Activated CD8-positive, alpha-beta T cell treated with anti-CD3 and anti-CD28 coated beads for 36 hours (primary cell): ENCODE results near the gene ESRRB. TPM values are rescaled to one million over a fixed set of nuclear protein-coding genes. Genes with fewer than 3 reads are reported as not detected.

Source experiments
- ATAC-seq: fragments of 200-7000 bp; cut with Tn5 transposase; one replicate; pipeline ENCODE4 v1.10.0; 2021; ENCODE audit warnings: mild to moderate bottlenecking, moderate library complexity
- CTCF ChIA-PET: fragments of 350-600 bp; sonication (Branson Sonifier 250); formaldehyde crosslinking; loops from one replicate; lab custom pipeline; 2021; ENCODE audit warnings: antibody characterized with exemption; lab: Charles Lee
- POLR2A ChIA-PET: fragments of 350-600 bp; sonication (Branson Sonifier 250); formaldehyde crosslinking; loops from one replicate; lab custom pipeline; 2021; ENCODE audit warnings: antibody characterized with exemption; lab: Charles Lee
- DNase-seq: peaks from one replicate; pipeline ENCODE4 v3.0.0-alpha.2; 2020
- H3K27ac Mint-ChIP-seq: one replicate; pipeline ENCODE4 v1.8.0; 2021; ENCODE audit warnings: mild to moderate bottlenecking, mixed read lengths
- H3K27me3 Mint-ChIP-seq: one replicate; pipeline ENCODE4 v1.8.0; 2021; ENCODE audit warnings: mixed read lengths
- H3K36me3 Mint-ChIP-seq: one replicate; pipeline ENCODE4 v1.8.0; 2021; ENCODE audit warnings: low read depth, mixed read lengths
- H3K4me1 Mint-ChIP-seq: one replicate; pipeline ENCODE4 v1.8.0; 2021; ENCODE audit warnings: low read depth, mixed read lengths
- H3K4me3 Mint-ChIP-seq: one replicate; pipeline ENCODE4 v1.8.0; 2021; ENCODE audit warnings: mild to moderate bottlenecking, moderate library complexity, mixed read lengths
- H3K9me3 Mint-ChIP-seq: one replicate; pipeline ENCODE4 v1.8.0; 2021; ENCODE audit warnings: mixed read lengths
- CTCF ChIP-seq: fragments of 200-600 bp; IDR thresholded peaks from one replicate; pipeline ENCODE4 v1.8.0; 2022; ENCODE audit warnings: antibody characterized with exemption, mild to moderate bottlenecking
- intact Hi-C: fragments of 100-400 bp; cut with micrococcal nuclease; formaldehyde crosslinking; loops from one replicate; pipeline ENCODE4 v1.10.0; 2022
- total RNA-seq, 2 experiments: library from RNA; stranded (reverse); gene quantifications; one replicate each; pipeline ENCODE4 v1.2.3, GENCODE V29; 2021

Gene ESRRB
- total RNA-seq, 2 experiments from 2014 or later: 0.18 to 0.27 TPM

GRCh38 chr14:76343386-76343785 lies 32.6 kb upstream of the ESRRB start:
- ATAC-seq (no peak), DNase-seq (no peak)
- no peak overlapping the region for H3K4me3 Mint-ChIP-seq
- peaks cover 3% of the 10 kb centered on the region for H3K9me3 Mint-ChIP-seq
- POLR2A ChIA-PET: no interaction called here
- no peaks in the 10 kb centered on the region for H3K4me1 Mint-ChIP-seq
- no peak overlapping the region for H3K27ac Mint-ChIP-seq
- H3K27me3 Mint-ChIP-seq: peaks cover 2% of the 10 kb centered on the region
- CTCF ChIA-PET: interaction anchor here (1.2 kb wide), 1 partner anchor 9 kb away, joined by 9 read pairs; no protein-coding TSS in a partner anchor
- H3K36me3 Mint-ChIP-seq: no peaks in the 10 kb centered on the region
- intact Hi-C loops: no loop called here
- no peak for TF ChIP-seq CTCF

- Mint-ChIP-seq H3K27ac (no peak overlapping the region), H3K9me3 (peaks cover 3% of the 10 kb centered on the region), H3K27me3 (peaks cover 7% of the 10 kb centered on the region), H3K4me3 (no peak overlapping the region), H3K4me1 (no peaks in the 10 kb centered on the region), H3K36me3 (no peaks in the 10 kb centered on the region)
- TF ChIP-seq CTCF: no peak
- CTCF ChIA-PET: interaction anchor here (2.0 kb wide), 1 partner anchor 296 kb away, joined by 6 read pairs; no protein-coding TSS in a partner anchor
- intact Hi-C loops: no loop called here
- no peak for ATAC-seq
- POLR2A ChIA-PET: no interaction called here
- no peak for DNase-seq
These were observed 29.4 kb upstream of the ESRRB start for GRCh38 chr14:76346391-76347160.

GRCh38 chr14:76348898-76349297 lies 27.0 kb upstream of the ESRRB start:
- no peak for TF ChIP-seq CTCF
- no peaks in the 10 kb centered on the region for H3K9me3 Mint-ChIP-seq
- H3K36me3 Mint-ChIP-seq: no peaks in the 10 kb centered on the region
- no peaks in the 10 kb centered on the region for H3K4me1 Mint-ChIP-seq
- intact Hi-C loops: no loop called here
- DNase-seq: no peak
- ATAC-seq: no peak
- ChIA-PET CTCF (interaction anchor here (7.6 kb wide), 1 partner anchor 296 kb away, joined by 108 read pairs; no protein-coding TSS in a partner anchor), POLR2A (no interaction called here)
- peaks cover 12% of the 10 kb centered on the region for H3K27me3 Mint-ChIP-seq
- no peak overlapping the region for H3K27ac Mint-ChIP-seq
- no peak overlapping the region for H3K4me3 Mint-ChIP-seq

GRCh38 chr14:76349993-76350392 lies 25.9 kb upstream of the ESRRB start:
- H3K36me3 Mint-ChIP-seq: no peaks in the 10 kb centered on the region
- ChIA-PET CTCF (interaction anchor here (7.6 kb wide), 1 partner anchor 297 kb away, joined by 108 read pairs; no protein-coding TSS in a partner anchor), POLR2A (no interaction called here)
- H3K4me1 Mint-ChIP-seq: no peaks in the 10 kb centered on the region
- no peak for DNase-seq
- no peak overlapping the region for H3K27ac Mint-ChIP-seq
- intact Hi-C loops: no loop called here
- H3K9me3 Mint-ChIP-seq: no peaks in the 10 kb centered on the region
- no peak overlapping the region for H3K4me3 Mint-ChIP-seq
- no peak for ATAC-seq
- no peak for TF ChIP-seq CTCF
- H3K27me3 Mint-ChIP-seq: peaks cover 14% of the 10 kb centered on the region

GRCh38 chr14:76350671-76351070 lies 25.3 kb upstream of the ESRRB start:
- H3K4me3 Mint-ChIP-seq: no peak overlapping the region
- intact Hi-C loops: no loop called here

More at GRCh38 chr14:76350671-76351070, 25.3 kb upstream of the ESRRB start:
- H3K27me3 Mint-ChIP-seq: peaks cover 14% of the 10 kb centered on the region
- no peaks in the 10 kb centered on the region for H3K9me3 Mint-ChIP-seq
- H3K36me3 Mint-ChIP-seq: no peaks in the 10 kb centered on the region
- no peak for TF ChIP-seq CTCF
- no peak for DNase-seq
- no peaks in the 10 kb centered on the region for H3K4me1 Mint-ChIP-seq
- H3K27ac Mint-ChIP-seq: no peak overlapping the region
- no peak for ATAC-seq
- POLR2A ChIA-PET: no interaction called here
- CTCF ChIA-PET: interaction anchor here (0.6 to 7.6 kb wide), 2 partner anchors 298 to 587 kb away, joined by 4 to 108 read pairs; no protein-coding TSS in a partner anchor
